ENCODE measurements around the gene NPAS3.

NPAS3 gene

DNA sequence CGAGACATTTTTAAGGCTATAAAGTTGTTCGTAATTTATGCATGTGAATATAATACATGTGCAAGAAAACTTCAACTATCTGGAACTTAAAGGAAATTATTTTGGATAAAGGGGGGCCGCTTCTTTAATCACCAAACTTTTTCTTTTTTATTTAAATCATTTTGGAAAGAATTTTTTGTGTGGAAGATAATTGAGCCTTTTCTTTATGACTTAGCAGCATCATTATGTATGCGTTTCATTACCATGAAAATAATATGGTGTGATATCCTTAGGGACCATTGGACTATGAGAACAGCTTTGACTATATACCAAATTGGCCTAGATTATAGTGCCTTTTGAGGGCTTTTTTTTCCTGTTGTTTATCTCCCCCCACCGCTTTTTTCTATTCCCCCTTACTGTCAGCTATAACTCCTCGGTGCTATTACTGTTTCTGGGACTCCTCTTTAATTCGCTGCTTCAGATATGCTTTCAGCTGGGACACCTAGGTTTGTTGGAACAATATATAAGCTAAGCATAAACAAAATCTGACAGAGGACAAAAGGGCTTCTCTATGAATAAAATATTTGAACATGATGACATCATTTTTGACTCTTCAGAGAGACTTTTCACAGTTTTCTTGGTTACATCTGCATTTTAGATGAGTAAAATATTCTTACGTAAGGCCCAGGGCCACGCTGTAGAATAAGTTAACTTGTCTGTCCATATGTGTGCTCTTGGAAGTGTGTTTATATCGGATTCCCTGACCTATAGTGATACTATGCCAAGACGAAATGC, 392.7 kb downstream of the NPAS3 start:
- no peak for TF ChIP-seq Cebpa-rat (IDR thresholded peaks at IDR 0.05)
- H4K20me1 ChIP-seq: no peaks in the 10 kb centered on the region

DNA sequence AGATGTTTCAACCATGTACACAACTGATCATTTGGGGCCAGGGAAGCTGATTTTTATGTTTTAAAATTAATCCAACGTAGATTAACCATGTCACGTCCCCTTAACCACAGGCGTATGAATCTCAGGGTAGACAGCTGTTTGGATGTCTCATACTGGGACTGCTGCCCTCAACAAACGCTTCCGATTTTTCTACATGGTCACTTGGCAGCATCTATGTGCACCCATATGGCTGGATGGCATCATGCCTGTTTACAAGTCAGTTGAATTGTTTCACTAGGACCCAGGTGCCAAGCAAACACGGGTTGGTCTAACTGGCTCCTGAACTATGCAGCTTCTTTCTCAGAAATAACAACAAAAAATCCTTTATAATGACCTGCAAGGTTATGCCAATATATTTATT, 393.8 kb downstream of the NPAS3 start:
- peaks cover 0 to 17% (median 2%) of the 10 kb centered on the region in 10 experiments; a peak in 6 of 20 replicates for H3K4me1 ChIP-seq
- H3K9ac ChIP-seq: no peak overlapping the region
- no peak for TF ChIP-seq Cebpa-rat (IDR thresholded peaks at IDR 0.05)
- H3K4me3 ChIP-seq: no peak overlapping the region
- H3K36me3 ChIP-seq: no peaks in the 10 kb centered on the region
- peaks cover 0 to 14% (median 9%) of the 10 kb centered on the region in 11 experiments; a peak in 21 of 22 replicates for H3K9me3 ChIP-seq (replicated peaks in 1 of 11)
- H4K20me1 ChIP-seq: no peaks in the 10 kb centered on the region
- no peaks in the 10 kb centered on the region for H3K27me3 ChIP-seq
- H3K27ac ChIP-seq: no peak overlapping the region
- no peak overlapping the region for H3K4me2 ChIP-seq

More for the DNA sequence above, 392.7 kb downstream of the NPAS3 start:
- no peak overlapping the region for H3K9ac ChIP-seq
- no peaks in the 10 kb centered on the region for H3K36me3 ChIP-seq
- H3K4me3 ChIP-seq: no peak overlapping the region
- no peaks in the 10 kb centered on the region for H3K27me3 ChIP-seq
- peaks cover 0 to 7% (median 4%) of the 10 kb centered on the region in 11 experiments; a peak in 21 of 22 replicates for H3K9me3 ChIP-seq (replicated peaks in 1 of 11)
- H3K4me1 ChIP-seq: peaks cover 0 to 21% (median 2%) of the 10 kb centered on the region in 10 experiments; a peak in 6 of 20 replicates
- H3K4me2 ChIP-seq: no peak overlapping the region
- H3K27ac ChIP-seq: no peak overlapping the region

DNA sequence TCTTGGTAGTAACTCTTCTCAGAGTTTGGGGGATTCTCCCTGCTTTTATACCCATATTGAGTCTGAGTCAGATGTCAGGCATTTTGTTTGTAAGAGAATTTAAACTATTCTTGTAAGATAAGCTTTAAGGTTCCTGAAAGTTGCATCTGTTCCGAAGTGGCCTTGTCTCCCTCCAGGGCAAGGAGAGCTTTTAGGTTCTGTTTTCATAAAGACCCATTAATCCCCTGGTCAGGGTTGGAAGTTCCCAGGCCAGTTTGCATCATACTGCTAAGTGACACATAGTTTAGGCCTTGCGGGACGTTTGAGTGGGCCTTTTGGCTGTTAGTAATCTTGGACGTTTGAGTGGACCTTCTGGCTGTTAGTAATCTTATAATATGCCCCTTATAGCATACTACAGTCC, 396.7 kb downstream of the NPAS3 start:
- Histone ChIP-seq H3K4me2 (no peak overlapping the region), H3K9me3 (replicated peaks in 1 of 11) (peaks cover 0 to 19% (median 9%) of the 10 kb centered on the region in 11 experiments), H4K20me1 (no peaks in the 10 kb centered on the region), H3K27me3 (no peaks in the 10 kb centered on the region), H3K27ac (no peak overlapping the region), H3K4me3 (no peak overlapping the region), H3K36me3 (no peaks in the 10 kb centered on the region), H3K4me1 (peaks cover 0 to under 1% (median 0%) of the 10 kb centered on the region in 10 experiments; a peak in 1 of 20 replicates), H3K9ac (no peak overlapping the region)
- TF ChIP-seq Cebpa-rat (IDR thresholded peaks at IDR 0.05): no peak

DNA sequence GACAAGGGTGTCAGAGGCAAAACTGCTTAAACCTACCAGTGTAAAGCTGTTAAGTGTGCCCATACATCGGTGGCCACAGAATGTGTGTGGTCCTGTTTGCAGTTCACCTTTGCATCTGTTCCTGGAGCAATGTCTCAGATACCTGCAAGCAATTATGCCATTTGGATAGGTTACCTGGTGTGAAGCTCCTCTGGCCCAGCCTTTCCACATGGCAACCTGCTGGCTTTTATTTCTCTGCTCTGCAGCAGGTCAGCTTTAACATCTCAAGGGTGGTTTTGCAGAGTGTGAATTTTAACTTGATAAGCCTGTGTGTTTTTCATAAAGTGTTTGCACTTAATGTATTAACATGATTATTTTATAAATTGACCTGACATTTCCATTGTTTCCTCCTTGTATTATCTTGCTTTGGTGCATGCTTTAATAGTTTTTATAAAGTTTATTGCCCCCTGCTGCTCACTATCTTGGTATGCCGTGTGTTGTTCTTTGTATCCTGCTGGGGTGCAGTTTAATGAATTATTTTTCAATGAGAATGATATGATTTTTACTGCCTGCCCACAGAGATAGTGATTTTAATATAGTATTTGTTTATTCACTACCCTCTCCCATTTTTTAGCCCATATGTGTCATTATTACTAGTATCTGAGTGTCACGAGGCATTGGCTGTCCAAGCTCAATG, 403.8 kb downstream of the NPAS3 start:
- no peaks in the 10 kb centered on the region for H3K4me1 ChIP-seq
- no peak overlapping the region for H3K27ac ChIP-seq
- H3K4me2 ChIP-seq: no peak overlapping the region
- no peaks in the 10 kb centered on the region for H4K20me1 ChIP-seq
- TF ChIP-seq Cebpa-rat (IDR thresholded peaks at IDR 0.05): no peak
- peaks cover 0 to 5% (median 0%) of the 10 kb centered on the region in 11 experiments; a peak in 1 of 22 replicates for H3K9me3 ChIP-seq (replicated peaks in 1 of 11)
- no peaks in the 10 kb centered on the region for H3K27me3 ChIP-seq
- H3K36me3 ChIP-seq: no peaks in the 10 kb centered on the region
- no peak overlapping the region for H3K9ac ChIP-seq
- no peak overlapping the region for H3K4me3 ChIP-seq

DNA sequence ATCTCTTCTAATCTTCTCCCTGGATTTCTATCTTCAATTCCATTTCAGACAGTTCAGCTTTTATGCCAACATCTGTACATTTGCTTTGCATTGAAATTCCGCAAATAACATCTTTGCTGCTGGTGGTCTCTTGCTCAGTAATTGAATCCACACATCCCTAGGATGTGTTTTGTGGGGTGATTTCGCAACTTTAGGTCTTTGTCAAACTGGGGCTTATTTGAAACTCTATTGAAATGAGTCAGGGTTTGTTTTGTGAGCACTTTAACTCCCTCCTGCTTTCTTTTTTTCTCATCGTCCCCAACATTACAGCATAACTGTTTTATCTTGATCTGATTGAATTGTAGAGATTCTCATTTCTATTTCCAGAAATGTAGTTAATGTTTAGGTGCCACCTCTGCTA, 404.3 kb downstream of the NPAS3 start:
- H3K9ac ChIP-seq: no peak overlapping the region
- no peak overlapping the region for H3K27ac ChIP-seq
- H3K36me3 ChIP-seq: no peaks in the 10 kb centered on the region
- H3K9me3 ChIP-seq (replicated peaks in 1 of 11): peaks cover 0 to 4% (median 0%) of the 10 kb centered on the region in 11 experiments; a peak in 1 of 22 replicates
- no peaks in the 10 kb centered on the region for H3K4me1 ChIP-seq
- no peak overlapping the region for H3K4me3 ChIP-seq
- H4K20me1 ChIP-seq: no peaks in the 10 kb centered on the region
- no peaks in the 10 kb centered on the region for H3K27me3 ChIP-seq
- peak in 2 of 11 experiments; percentile 27 to 38; a peak in 2 of 22 replicates for TF ChIP-seq Cebpa-rat (IDR thresholded peaks at IDR 0.05)
- H3K4me2 ChIP-seq: no peak overlapping the region

DNA sequence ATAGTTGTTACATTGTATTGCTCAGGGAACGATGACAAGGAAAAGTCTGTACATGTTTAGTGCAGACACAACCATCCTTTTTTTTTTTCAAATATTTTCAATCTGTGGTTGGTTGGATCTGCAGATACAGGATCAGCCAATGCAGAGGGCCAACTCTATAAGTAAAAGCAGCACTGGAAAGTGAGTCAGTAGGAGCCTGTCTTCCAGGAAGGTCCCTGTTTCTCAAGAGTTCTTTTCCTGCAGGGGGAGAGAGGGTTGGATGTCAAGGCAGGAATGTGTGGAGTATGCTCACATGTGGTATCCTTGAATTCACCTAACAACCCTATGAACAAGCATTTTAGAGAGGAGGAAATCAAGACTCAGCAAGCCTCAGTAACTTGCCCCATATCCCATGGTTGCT, 409.1 kb downstream of the NPAS3 start:
- Histone ChIP-seq H3K4me2 (no peak overlapping the region), H3K27me3 (no peaks in the 10 kb centered on the region), H4K20me1 (no peaks in the 10 kb centered on the region), H3K36me3 (no peaks in the 10 kb centered on the region), H3K4me1 (no peaks in the 10 kb centered on the region), H3K4me3 (no peak overlapping the region), H3K9ac (no peak overlapping the region), H3K9me3 (replicated peaks in 1 of 11) (no peaks in the 10 kb centered on the region), H3K27ac (no peak overlapping the region)
- TF ChIP-seq Cebpa-rat (IDR thresholded peaks at IDR 0.05): no peak

DNA sequence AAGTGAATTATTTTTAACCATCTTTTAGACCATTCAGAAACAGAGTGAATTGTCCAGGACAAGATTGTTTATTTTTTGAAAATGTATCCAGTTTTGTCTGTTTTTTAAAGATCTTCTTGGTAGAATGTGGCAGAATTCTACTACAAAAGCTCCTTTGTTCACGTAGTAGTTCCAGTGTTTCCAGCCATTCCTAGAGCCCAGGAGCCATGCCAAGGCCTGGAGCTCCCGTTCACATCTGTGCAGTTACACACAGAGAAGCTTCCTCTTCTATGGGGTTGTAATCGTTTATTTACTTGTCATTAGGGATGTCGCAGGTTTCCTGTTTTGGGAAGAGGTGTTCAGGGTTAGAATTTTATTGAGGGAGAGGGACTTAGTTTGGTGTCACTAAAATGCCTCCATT, 409.8 kb downstream of the NPAS3 start:
- no peak overlapping the region for H3K4me2 ChIP-seq

DNA sequence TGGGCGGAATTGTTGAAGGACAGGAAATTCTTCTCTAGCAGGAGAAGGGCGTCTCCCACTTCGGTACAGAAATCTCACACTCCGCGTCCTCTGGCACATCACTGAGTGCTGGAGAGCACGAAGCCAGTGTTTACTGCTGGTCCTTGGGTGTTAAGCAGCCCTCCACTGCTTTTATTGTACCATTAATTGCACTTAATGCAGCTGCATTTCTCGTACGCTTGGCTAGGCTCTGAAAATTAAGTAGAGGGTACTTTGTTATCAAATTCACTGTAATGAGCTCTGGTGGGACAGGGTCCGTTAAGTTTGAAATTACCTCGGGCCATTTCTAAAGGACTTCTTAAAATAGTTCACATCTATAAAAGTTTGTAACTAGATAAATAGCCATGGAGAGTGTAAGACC, 411.2 kb downstream of the NPAS3 start:
- TF ChIP-seq Cebpa-rat (IDR thresholded peaks at IDR 0.05): no peak
- Histone ChIP-seq H3K27me3 (no peaks in the 10 kb centered on the region), H3K36me3 (no peaks in the 10 kb centered on the region)

More for the DNA sequence above, 409.8 kb downstream of the NPAS3 start:
- Histone ChIP-seq H3K4me1 (no peaks in the 10 kb centered on the region), H4K20me1 (no peaks in the 10 kb centered on the region), H3K9ac (no peak overlapping the region), H3K4me3 (no peak overlapping the region), H3K9me3 (replicated peaks in 1 of 11) (no peaks in the 10 kb centered on the region), H3K27ac (no peak overlapping the region), H3K36me3 (no peaks in the 10 kb centered on the region), H3K27me3 (no peaks in the 10 kb centered on the region)
- no peak for TF ChIP-seq Cebpa-rat (IDR thresholded peaks at IDR 0.05)

DNA sequence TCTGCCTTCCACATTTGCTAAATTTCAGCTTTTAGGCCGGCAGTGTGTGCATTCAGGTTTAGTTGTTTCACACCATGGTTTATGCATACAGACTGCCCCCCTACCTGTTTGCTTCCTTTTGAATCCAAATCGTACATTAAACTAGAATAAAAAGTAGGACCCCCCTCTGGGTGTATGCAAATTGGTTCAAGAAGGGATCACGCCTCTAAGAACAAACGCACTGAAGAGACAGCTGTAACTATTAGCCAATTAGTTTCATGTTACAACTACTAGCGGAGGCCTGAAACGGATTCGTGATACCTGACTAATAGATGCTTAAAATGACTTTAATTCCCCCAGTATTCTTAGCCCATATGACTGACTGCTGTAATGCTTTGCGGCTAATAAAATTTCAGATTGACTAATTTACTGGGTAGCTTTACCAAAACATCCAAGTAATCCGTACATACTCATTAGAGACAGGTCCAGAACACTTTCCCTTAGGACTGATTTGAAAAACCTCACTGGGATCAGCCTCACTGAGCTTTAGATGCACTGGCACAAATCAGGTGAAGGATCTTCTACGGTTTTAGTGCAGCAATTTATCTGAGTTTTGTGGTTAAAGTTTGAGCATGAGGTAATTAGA, 411.8 kb downstream of the NPAS3 start:
- Histone ChIP-seq H3K4me3 (no peak overlapping the region), H3K27me3 (no peaks in the 10 kb centered on the region), H3K9ac (no peak overlapping the region), H4K20me1 (no peaks in the 10 kb centered on the region), H3K4me1 (no peaks in the 10 kb centered on the region), H3K4me2 (no peak overlapping the region), H3K9me3 (replicated peaks in 1 of 11) (no peaks in the 10 kb centered on the region), H3K27ac (no peak overlapping the region), H3K36me3 (no peaks in the 10 kb centered on the region)
- no peak for TF ChIP-seq Cebpa-rat (IDR thresholded peaks at IDR 0.05)

More for the DNA sequence above, 411.2 kb downstream of the NPAS3 start:
- no peak overlapping the region for H3K4me2 ChIP-seq
- H3K4me3 ChIP-seq: no peak overlapping the region
- H3K9me3 ChIP-seq (replicated peaks in 1 of 11): no peaks in the 10 kb centered on the region
- H4K20me1 ChIP-seq: no peaks in the 10 kb centered on the region
- H3K9ac ChIP-seq: no peak overlapping the region
- no peak overlapping the region for H3K27ac ChIP-seq
- no peaks in the 10 kb centered on the region for H3K4me1 ChIP-seq

All from BLaER1 treated with 17β-estradiol and CSF1 and Interleukin-3, amounts not matched to agents 10 nM and 100 nM (cell line).